IPS DF 4.7 (cell line): ENCODE measurements around the gene SLC45A1.

Experiments
- DNase-seq: peaks from one replicate; pipeline ENCODE4 v3.0.0-alpha.2; 2013; ENCODE audit warnings: low spot score; ENCODE audit errors: extremely low read depth

SLC45A1 gene

GRCh38 chr1:8335246-8335645 lies 17.3 kb downstream of the SLC45A1 start:
- DNase-seq = no peak

GRCh38 chr1:8337776-8338525 lies 20.0 kb downstream of the SLC45A1 start:
- DNase-seq = no peak

- no peak for DNase-seq
Observed at GRCh38 chr1:8338526-8339202, 20.8 kb downstream of the SLC45A1 start.

- no peak for DNase-seq
Observed at GRCh38 chr1:8339203-8339600, 21.3 kb downstream of the SLC45A1 start.

GRCh38 chr1:8340448-8340847 lies 22.5 kb downstream of the SLC45A1 start:
- no peak for DNase-seq

- DNase-seq = no peak
Observed at GRCh38 chr1:8342325-8342724, 24.4 kb downstream of the SLC45A1 start.

- no peak for DNase-seq
Observed at GRCh38 chr1:8343044-8343443, 25.1 kb downstream of the SLC45A1 start.

- no peak for DNase-seq
Observed at GRCh38 chr1:8343464-8344001, 25.6 kb downstream of the SLC45A1 start.

GRCh38 chr1:8344893-8345507 lies 27.1 kb downstream of the SLC45A1 start:
- DNase-seq = no peak

- no peak for DNase-seq
Observed at GRCh38 chr1:8345621-8346415, 27.9 kb downstream of the SLC45A1 start.

- no peak for DNase-seq
Observed at GRCh38 chr1:8347635-8348034, 29.7 kb downstream of the SLC45A1 start.

GRCh38 chr1:8348047-8348776 lies 30.3 kb downstream of the SLC45A1 start:
- DNase-seq = no peak

GRCh38 chr1:8348777-8349472 lies 31.0 kb downstream of the SLC45A1 start:
- DNase-seq = no peak

- DNase-seq = no peak
Observed at GRCh38 chr1:8349473-8349865, 31.6 kb downstream of the SLC45A1 start.

GRCh38 chr1:8349961-8350360 lies 32.0 kb downstream of the SLC45A1 start:
- no peak for DNase-seq

- DNase-seq = no peak
Observed at GRCh38 chr1:8350914-8351684, 33.2 kb downstream of the SLC45A1 start.

GRCh38 chr1:8351693-8352470 lies 34.0 kb downstream of the SLC45A1 start:
- no peak for DNase-seq

GRCh38 chr1:8352471-8352845 lies 34.5 kb downstream of the SLC45A1 start:
- DNase-seq = no peak
